ENCODE measurements around the gene KDM4B.

Gene KDM4B

DNA sequence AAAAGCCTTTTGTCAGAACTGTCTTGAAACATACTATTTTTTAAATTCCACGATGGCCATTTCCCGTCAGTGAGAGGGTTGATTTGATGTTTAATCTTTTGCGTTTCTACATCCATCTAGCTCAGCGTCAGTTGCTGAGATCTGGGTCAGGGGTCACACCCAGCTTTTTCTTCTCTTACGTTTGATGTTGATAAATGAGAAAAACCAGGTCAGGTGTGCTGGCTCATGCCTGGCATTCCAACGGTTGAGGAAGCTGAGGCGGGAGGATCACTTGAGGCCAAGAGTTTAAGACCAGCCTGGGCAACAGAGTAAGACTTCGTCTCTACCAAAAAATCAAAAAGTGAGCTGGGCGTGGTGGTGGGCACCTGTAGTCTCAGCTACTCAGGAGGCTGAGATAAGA is 202.8 kb downstream of the KDM4B start:
- H3K4me1 ChIP-seq (ENCODE audit: control insufficient read depth, low read length): no peaks in the 10 kb centered on the region
- H3K79me2 ChIP-seq (ENCODE audit: control insufficient read depth, low read length): no peaks in the 10 kb centered on the region
- H3K36me3 ChIP-seq (ENCODE audit: control insufficient read depth, low read length): no peaks in the 10 kb centered on the region
- H4K20me1 ChIP-seq (ENCODE audit: control insufficient read depth, insufficient read depth, low read depth, low read length): no peaks in the 10 kb centered on the region
- no peak overlapping the region for H3K4me3 ChIP-seq (ENCODE audit: low read length)
- H3F3A ChIP-seq (ENCODE audit: control insufficient read depth, insufficient read depth): no peaks in the 10 kb centered on the region
- no peak overlapping the region for H3K27ac ChIP-seq (ENCODE audit: low read depth, low read length)
- no peak overlapping the region for H3K4me2 ChIP-seq (ENCODE audit: low read length)
- no peaks in the 10 kb centered on the region for H3K27me3 ChIP-seq (ENCODE audit: control insufficient read depth, low read length)
- no peaks in the 10 kb centered on the region for H3K9me3 ChIP-seq (ENCODE audit: control insufficient read depth, insufficient read depth, low read length)
- no peaks in the 10 kb centered on the region for H3K9me2 ChIP-seq (replicated peaks; ENCODE audit: control insufficient read depth, low read length)
- no peak for TF ChIP-seq EZH2phosphoT487 (IDR thresholded peaks at IDR 0.05; ENCODE audit: borderline replicate concordance, low read length)
- TF ChIP-seq, protein P1, sequence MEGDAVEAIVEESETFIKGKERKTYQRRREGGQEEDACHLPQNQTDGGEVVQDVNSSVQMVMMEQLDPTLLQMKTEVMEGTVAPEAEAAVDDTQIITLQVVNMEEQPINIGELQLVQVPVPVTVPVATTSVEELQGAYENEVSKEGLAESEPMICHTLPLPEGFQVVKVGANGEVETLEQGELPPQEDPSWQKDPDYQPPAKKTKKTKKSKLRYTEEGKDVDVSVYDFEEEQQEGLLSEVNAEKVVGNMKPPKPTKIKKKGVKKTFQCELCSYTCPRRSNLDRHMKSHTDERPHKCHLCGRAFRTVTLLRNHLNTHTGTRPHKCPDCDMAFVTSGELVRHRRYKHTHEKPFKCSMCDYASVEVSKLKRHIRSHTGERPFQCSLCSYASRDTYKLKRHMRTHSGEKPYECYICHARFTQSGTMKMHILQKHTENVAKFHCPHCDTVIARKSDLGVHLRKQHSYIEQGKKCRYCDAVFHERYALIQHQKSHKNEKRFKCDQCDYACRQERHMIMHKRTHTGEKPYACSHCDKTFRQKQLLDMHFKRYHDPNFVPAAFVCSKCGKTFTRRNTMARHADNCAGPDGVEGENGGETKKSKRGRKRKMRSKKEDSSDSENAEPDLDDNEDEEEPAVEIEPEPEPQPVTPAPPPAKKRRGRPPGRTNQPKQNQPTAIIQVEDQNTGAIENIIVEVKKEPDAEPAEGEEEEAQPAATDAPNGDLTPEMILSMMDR (IDR thresholded peaks at IDR 0.05; ENCODE audit: low read depth, low read length, poor library complexity, severe bottlenecking): no peak

DNA sequence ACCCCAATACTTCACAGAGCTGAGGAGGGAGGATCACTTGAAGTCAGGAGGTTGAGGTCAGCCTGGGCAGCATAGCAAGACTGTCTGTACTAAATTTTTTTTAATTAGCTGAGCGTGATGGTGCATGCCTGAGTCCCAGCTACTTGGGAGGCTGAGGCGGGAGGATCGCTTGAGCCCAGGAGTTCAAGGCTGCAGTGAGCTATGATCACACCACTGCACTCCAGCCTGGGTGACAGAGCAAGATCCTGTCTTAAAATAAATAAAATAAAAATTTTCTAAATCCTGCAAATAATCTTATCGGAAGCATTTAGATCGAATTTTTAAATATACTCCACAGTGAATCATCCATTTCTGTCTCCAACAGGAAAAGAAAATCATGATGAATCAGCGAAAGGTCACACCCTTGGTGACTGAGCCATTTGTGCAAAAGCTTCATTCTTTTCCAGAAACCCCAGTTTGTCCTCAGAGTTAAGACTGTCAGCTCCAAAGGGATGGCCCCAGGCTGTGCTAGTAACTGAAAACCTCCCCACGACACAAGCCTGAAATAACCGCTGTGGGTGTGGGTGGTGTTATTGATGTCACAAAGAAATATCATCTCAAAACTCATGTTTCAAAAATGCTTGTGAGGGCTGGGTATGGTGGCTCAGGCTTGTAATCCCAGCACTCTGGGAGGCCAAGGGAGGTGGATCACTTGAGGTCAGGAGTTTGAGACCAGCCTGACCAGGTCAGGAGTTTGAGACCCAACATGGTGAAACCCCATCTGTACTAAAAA is 204.1 kb downstream of the KDM4B start:
- Histone ChIP-seq H4K20me1 (ENCODE audit: control insufficient read depth, insufficient read depth, low read depth, low read length) (no peaks in the 10 kb centered on the region), H3K9me3 (ENCODE audit: control insufficient read depth, insufficient read depth, low read length) (no peaks in the 10 kb centered on the region), H3K4me2 (ENCODE audit: low read length) (no peak overlapping the region), H3K4me3 (ENCODE audit: low read length) (no peak overlapping the region), H3K4me1 (ENCODE audit: control insufficient read depth, low read length) (no peaks in the 10 kb centered on the region), H3K27me3 (ENCODE audit: control insufficient read depth, low read length) (no peaks in the 10 kb centered on the region; the same call in 1 of the 2 replicates), H3K36me3 (ENCODE audit: control insufficient read depth, low read length) (no peaks in the 10 kb centered on the region), H3K9me2 (replicated peaks; ENCODE audit: control insufficient read depth, low read length) (no peaks in the 10 kb centered on the region), H3K79me2 (ENCODE audit: control insufficient read depth, low read length) (no peaks in the 10 kb centered on the region), H3K27ac (ENCODE audit: low read depth, low read length) (no peak overlapping the region), H3F3A (ENCODE audit: control insufficient read depth, insufficient read depth) (no peaks in the 10 kb centered on the region)
- TF ChIP-seq, protein P1 (IDR thresholded peaks at IDR 0.05; ENCODE audit: low read depth, low read length, poor library complexity, severe bottlenecking): no peak
- no peak for TF ChIP-seq EZH2phosphoT487 (IDR thresholded peaks at IDR 0.05; ENCODE audit: borderline replicate concordance, low read length)

DNA sequence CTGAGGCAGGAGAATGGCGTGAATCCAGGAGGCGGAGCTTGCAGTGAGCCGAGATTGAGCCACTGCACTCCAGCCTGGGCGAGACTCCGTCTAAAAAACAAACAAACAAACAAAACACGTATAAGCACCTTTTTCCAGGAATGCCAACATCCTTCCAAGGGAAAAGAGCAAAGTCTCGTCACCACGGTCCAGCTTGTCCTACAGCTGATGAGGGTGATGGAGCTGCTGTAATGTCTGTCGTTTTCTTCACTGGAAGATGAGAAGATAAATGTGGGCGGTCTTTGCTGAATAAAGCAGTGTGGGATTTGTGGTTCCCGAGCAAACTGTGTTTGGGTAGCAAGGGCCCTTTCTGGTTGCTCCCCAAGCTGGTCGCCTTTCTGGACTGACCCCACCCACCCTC is 205.1 kb downstream of the KDM4B start:
- Histone ChIP-seq H3F3A (ENCODE audit: control insufficient read depth, insufficient read depth) (no peaks in the 10 kb centered on the region), H3K4me1 (ENCODE audit: control insufficient read depth, low read length) (no peaks in the 10 kb centered on the region), H3K9me3 (ENCODE audit: control insufficient read depth, insufficient read depth, low read length) (no peaks in the 10 kb centered on the region), H3K4me2 (ENCODE audit: low read length) (no peak overlapping the region), H3K27me3 (ENCODE audit: control insufficient read depth, low read length) (no peaks in the 10 kb centered on the region; the same call in 1 of the 2 replicates), H4K20me1 (ENCODE audit: control insufficient read depth, insufficient read depth, low read depth, low read length) (no peaks in the 10 kb centered on the region), H3K9me2 (replicated peaks; ENCODE audit: control insufficient read depth, low read length) (no peaks in the 10 kb centered on the region), H3K79me2 (ENCODE audit: control insufficient read depth, low read length) (no peaks in the 10 kb centered on the region), H3K36me3 (ENCODE audit: control insufficient read depth, low read length) (no peaks in the 10 kb centered on the region), H3K27ac (ENCODE audit: low read depth, low read length) (no peak overlapping the region), H3K4me3 (ENCODE audit: low read length) (no peak overlapping the region)
- TF ChIP-seq, protein P1 (IDR thresholded peaks at IDR 0.05; ENCODE audit: low read depth, low read length, poor library complexity, severe bottlenecking): no peak
